DND-41 (cell line): ENCODE results near the gene BPIFB2.

Experiments
- CTCF ChIP-seq: IDR thresholded peaks from 2 replicates; pipeline ENCODE4 v1.5.1; 2012; ENCODE audit warnings: borderline replicate concordance, low read length, moderate library complexity, mild to moderate bottlenecking; ENCODE audit not compliant: poor library complexity, severe bottlenecking; ENCODE audit errors: extremely low read depth
- EZH2 ChIP-seq: IDR thresholded peaks from 3 replicates; pipeline ENCODE4 v1.6.1; 2012; ENCODE audit warnings: borderline replicate concordance, low read depth, mild to moderate bottlenecking, moderate library complexity, low read length, inconsistent platforms; ENCODE audit not compliant: severe bottlenecking

- TF ChIP-seq EZH2 (no peak), CTCF (no peak)
These were observed 52.4 kb downstream of the BPIFB2 start for GRCh38 chr20:33059741-33060390.
